HFFc6 (cell line): ENCODE results near the gene PSKH1. TPM values are rescaled to one million over a fixed set of nuclear protein-coding genes. Genes with fewer than 3 reads are reported as not detected.

Experiments
- DNase-seq: peaks from one replicate; pipeline ENCODE4 v3.0.0-alpha.2; 2018
- H3K27ac Mint-ChIP-seq: 2 replicates; pipeline ENCODE4 v1.8.0; 2020; ENCODE audit warnings: mild to moderate bottlenecking, mixed read lengths
- H3K27me3 Mint-ChIP-seq: 2 replicates; pipeline ENCODE4 v1.8.0; 2021; ENCODE audit warnings: mild to moderate bottlenecking, moderate library complexity, mixed read lengths; ENCODE audit not compliant: insufficient read depth
- H3K36me3 Mint-ChIP-seq: 2 replicates; pipeline ENCODE4 v1.8.0; 2021; ENCODE audit warnings: low read depth, mixed read lengths
- H3K4me1 Mint-ChIP-seq: 2 replicates; pipeline ENCODE4 v1.8.0; 2020; ENCODE audit warnings: low read depth, mixed read lengths
- H3K4me3 Mint-ChIP-seq: 2 replicates; pipeline ENCODE4 v1.8.0; 2020; ENCODE audit warnings: mild to moderate bottlenecking, moderate library complexity, mixed read lengths
- H3K9me3 Mint-ChIP-seq: 2 replicates; pipeline ENCODE4 v1.8.0; 2020; ENCODE audit warnings: mild to moderate bottlenecking, mixed read lengths
- CTCF ChIP-seq: fragments of 200-600 bp; sonication (generic); IDR thresholded peaks from 2 replicates; pipeline ENCODE4 v1.5.0; 2021; ENCODE audit warnings: antibody characterized with exemption, mild to moderate bottlenecking
- long read RNA-seq: library from polyadenylated mRNA; unstranded; transcript quantifications from one replicate; pipeline ENCODE4 v2.0.0, GENCODE V29; 2019
- total RNA-seq, 6 experiments: library from RNA; stranded (reverse); fragmentation: NEBNext Ultra II Directional; extraction: Animal tissue kit (Norgen Biotek cat#: 25700); gene quantifications; 2 replicates in 1 of 6; 3 replicates in 5 of 6; pipeline ENCODE4 v1.2.3, GENCODE V29; 2021

The PSKH1 gene
- 10 to 100 TPM; 25.2 to 34.1 (median 29.3) TPM for total RNA-seq
- long read RNA-seq, partial matches to known transcripts, result 0 of 3 reads
- long read RNA-seq, other reads (novel, unspliced or antisense), result 2 of 3 reads

DNA sequence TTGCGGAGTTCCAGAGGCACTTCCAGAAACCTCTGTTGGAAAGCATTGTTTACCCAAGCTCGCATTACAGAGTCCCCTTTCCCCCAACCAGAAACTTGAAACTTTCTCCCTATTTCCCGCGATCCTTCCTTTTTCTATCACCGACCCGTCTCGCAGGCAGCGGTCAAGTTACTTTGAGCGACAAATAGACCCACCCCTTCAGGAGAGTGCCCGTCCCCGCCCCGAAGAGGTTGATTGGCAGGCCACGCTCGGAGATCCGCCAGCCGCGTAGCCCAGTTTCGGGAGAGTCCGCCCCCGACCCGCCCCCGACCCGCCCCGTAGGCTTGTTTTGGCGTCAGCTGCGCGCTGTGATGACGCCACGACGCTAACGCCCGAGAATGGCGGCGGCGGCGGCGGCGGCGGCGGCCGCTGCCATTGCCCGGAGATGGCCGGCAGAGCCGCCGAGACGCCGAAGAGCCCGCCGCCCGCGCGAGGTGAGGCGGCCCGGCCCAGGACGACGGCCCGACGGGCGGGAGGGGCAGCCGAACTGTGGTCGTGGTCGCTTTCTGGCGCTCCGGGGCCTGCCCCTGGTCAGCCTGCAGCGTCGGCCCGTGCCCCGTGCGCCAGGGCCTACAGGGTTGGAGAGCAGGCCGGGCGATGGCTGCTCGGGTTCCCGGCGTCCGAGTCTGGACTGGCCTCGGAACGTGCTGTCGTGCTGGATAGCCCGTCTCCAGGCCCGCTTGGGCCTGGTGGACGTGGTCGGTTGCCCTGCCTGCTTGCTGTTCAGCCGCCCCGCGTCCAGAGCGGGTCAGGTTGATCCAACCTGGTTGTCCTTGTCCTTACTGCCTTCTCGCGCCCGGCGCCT lies at the start of gene PSKH1:
Gene PSKH1 (plus strand): TSS at position 356 of the 844 bp plus-strand sequence. CDS start 15,496 bp downstream, outside the sequence.
- peak; percentile 93 for DNase-seq
- no peak for TF ChIP-seq CTCF
- no peaks in the 10 kb centered on the region for H3K27me3 Mint-ChIP-seq
- peak within 1 kb of the TSS; percentile 94 for H3K27ac Mint-ChIP-seq
- H3K9me3 Mint-ChIP-seq, result no peaks in the 10 kb centered on the region
- H3K36me3 Mint-ChIP-seq, result no peaks in the 10 kb centered on the region
- peak within 1 kb of the TSS; percentile 97 for H3K4me3 Mint-ChIP-seq
- peaks cover 29% of the 10 kb centered on the region for H3K4me1 Mint-ChIP-seq

- Mint-ChIP-seq H3K9me3 (no peaks in the 10 kb centered on the region), H3K4me1 (peaks cover 51% of the 10 kb centered on the region), H3K4me3 (peak overlapping the region; percentile 89), H3K36me3 (0 out of 2 replicates have a peak, but pooled peaks cover 6% of the 10 kb centered on the region), H3K27me3 (no peaks in the 10 kb centered on the region; the same call in 1 of the 2 replicates), H3K27ac (peak overlapping the region; percentile 81)
- TF ChIP-seq CTCF, result no peak
- peak; percentile 21 for DNase-seq
Measured at GRCh38 chr16:67843343-67843765, 49.7 kb upstream of the PSKH1 start.

GRCh38 chr16:67844497-67844896 lies 48.6 kb upstream of the PSKH1 start:
- Mint-ChIP-seq H3K9me3 (no peaks in the 10 kb centered on the region), H3K4me1 (peaks cover 55% of the 10 kb centered on the region), H3K27ac (peak overlapping the region; percentile 81), H3K36me3 (peaks cover 6% of the 10 kb centered on the region; the same call in 1 of the 2 replicates), H3K27me3 (no peaks in the 10 kb centered on the region; the same call in 1 of the 2 replicates), H3K4me3 (peak overlapping the region; percentile 89)
- peak; percentile 49 for DNase-seq
- TF ChIP-seq CTCF, result peak; percentile 41; the same call in 1 of the 2 replicates

DNA sequence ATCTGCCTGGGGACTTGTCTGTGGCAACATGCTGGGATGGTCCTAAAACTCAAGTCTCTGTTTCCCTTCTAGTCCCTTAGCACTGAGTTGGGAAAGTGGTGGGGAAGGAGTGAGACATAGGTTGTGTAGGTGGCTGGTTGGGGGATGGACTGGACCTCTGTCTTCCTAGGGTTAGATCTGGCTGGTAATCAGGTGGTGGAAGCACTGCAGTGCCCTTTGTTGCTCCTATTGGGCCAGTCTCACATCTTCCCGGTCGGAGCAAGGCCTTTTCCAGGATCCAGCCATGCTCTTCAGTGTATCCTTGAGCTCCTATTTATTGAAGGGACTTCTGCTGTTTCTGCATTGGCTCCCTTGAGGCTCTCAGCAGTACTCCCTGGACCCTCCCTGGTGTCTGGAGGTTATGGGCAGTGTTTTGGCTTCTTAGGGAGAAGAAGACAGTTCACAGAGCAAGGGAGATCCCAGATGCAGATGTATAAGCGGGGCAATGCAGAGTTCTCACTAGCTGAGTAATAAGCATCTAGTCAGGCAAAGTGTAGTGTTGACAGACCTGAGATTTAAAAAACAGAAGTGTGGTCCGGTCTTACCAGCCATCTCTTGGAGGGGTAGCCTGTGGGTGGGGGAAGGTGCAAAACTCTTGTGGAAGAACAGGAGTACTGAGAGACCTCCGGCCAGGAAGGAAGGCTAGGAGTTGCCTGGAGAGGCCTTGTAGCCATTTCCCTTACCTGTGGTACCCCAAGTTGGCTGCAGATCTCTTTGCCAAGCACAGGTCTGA lies 47.6 kb upstream of the PSKH1 start:
- Mint-ChIP-seq H3K27ac (peak overlapping the region; percentile 81), H3K4me1 (peaks cover 55% of the 10 kb centered on the region), H3K36me3 (peaks cover 6% of the 10 kb centered on the region; the same call in 1 of the 2 replicates), H3K27me3 (peaks cover 3% of the 10 kb centered on the region; the same call in 1 of the 2 replicates), H3K9me3 (no peaks in the 10 kb centered on the region), H3K4me3 (peak overlapping the region; percentile 80)
- TF ChIP-seq CTCF, result no peak
- DNase-seq, result no peak

DNA sequence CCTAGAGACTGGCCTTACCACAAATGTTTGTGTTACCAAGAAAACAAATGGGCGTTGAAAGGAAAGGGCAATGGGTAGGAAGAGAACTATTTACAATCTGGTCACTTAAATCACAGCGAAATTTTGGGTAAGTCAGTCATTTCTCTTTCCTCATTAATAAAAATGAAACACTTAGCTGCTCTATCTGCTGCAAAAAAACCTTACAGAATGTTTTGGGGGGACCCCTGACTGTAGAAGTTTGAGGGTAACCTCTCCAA lies 47.1 kb upstream of the PSKH1 start:
- Mint-ChIP-seq H3K27me3 (peaks cover 3% of the 10 kb centered on the region; the same call in 1 of the 2 replicates), H3K36me3 (peaks cover 6% of the 10 kb centered on the region; the same call in 1 of the 2 replicates), H3K4me1 (peaks cover 55% of the 10 kb centered on the region), H3K27ac (peak overlapping the region; percentile 81), H3K4me3 (peak overlapping the region; percentile 80), H3K9me3 (no peaks in the 10 kb centered on the region)
- no peak for DNase-seq
- TF ChIP-seq CTCF, result no peak
